IMR-90 (cell line): ENCODE results near the gene NMRK1. TPM values are rescaled to one million over a fixed set of nuclear protein-coding genes. Genes with fewer than 3 reads are reported as not detected.

Source experiments
- ATAC-seq: fragments of 200-7000 bp; cut with Tn5 transposase; 2 replicates; pipeline ENCODE4 v1.9.1; 2020; ENCODE audit warnings: low read depth, mild to moderate bottlenecking, moderate library complexity
- BruUV-seq: library from RNA; stranded (reverse); fragments of 400-500 nt; replicated peaks from 2 replicates; lab custom pipeline; 2021; lab: Mats Ljungman, UMichigan
- CTCF ChIA-PET: fragments of 300-600 bp; formaldehyde crosslinking; extraction: SDS; loops from one replicate; lab custom pipeline; 2021; ENCODE audit warnings: antibody characterized with exemption; lab: Yijun Ruan, JAX
- POLR2A ChIA-PET: fragments of 300-600 bp; sonication (Branson Sonifier 250); formaldehyde crosslinking; loops from one replicate; lab custom pipeline; 2022; ENCODE audit warnings: antibody characterized with exemption; ENCODE audit not compliant: unreplicated experiment; lab: Charles Lee
- DNase-seq: peaks from one replicate; pipeline ENCODE4 v3.0.0; 2013
- H2AFZ ChIP-seq: replicated peaks from 2 replicates; pipeline ENCODE3; 2013; ENCODE audit warnings: low read length, mild to moderate bottlenecking; ENCODE audit not compliant: poor library complexity
- H2AK5ac ChIP-seq: 2 replicates; pipeline ENCODE4 v1.6.1; 2013; ENCODE audit warnings: low read depth, low read length, inconsistent platforms
- H2AK9ac ChIP-seq: replicated peaks from 2 replicates; pipeline ENCODE3; 2013; ENCODE audit warnings: mild to moderate bottlenecking, low read depth, low read length, moderate library complexity; ENCODE audit not compliant: poor library complexity
- H2BK120ac ChIP-seq: 2 replicates; pipeline ENCODE4 v1.6.1; 2013; ENCODE audit warnings: low read depth, low read length, inconsistent platforms
- H2BK15ac ChIP-seq: 3 replicates; pipeline ENCODE4 v1.6.1; 2013; ENCODE audit warnings: low read depth, low read length, inconsistent platforms
- H2BK20ac ChIP-seq: 2 replicates; pipeline ENCODE4 v1.6.1; 2013; ENCODE audit warnings: low read depth, mild to moderate bottlenecking, inconsistent platforms, low read length, moderate library complexity
- H2BK5ac ChIP-seq: 2 replicates; pipeline ENCODE4 v1.6.1; 2013; ENCODE audit warnings: mild to moderate bottlenecking, low read depth, low read length, inconsistent platforms; ENCODE audit not compliant: poor library complexity, severe bottlenecking
- H3K14ac ChIP-seq: replicated peaks from 2 replicates; pipeline ENCODE4 v1.6.1; 2013; ENCODE audit warnings: low read depth, low read length, inconsistent platforms
- H3K18ac ChIP-seq: 2 replicates; pipeline ENCODE4 v1.6.1; 2013; ENCODE audit warnings: low read depth, low read length, control low read depth
- H3K23ac ChIP-seq: 2 replicates; pipeline ENCODE4 v1.6.1; 2013; ENCODE audit warnings: low read depth, low read length, inconsistent platforms
- H3K27ac ChIP-seq: 2 replicates; pipeline ENCODE4 v1.5.1; 2013; ENCODE audit warnings: mild to moderate bottlenecking, control low read depth, low read length; ENCODE audit not compliant: insufficient read depth
- H3K27me3 ChIP-seq: 2 replicates; pipeline ENCODE4 v1.6.1; 2013; ENCODE audit warnings: low read length; ENCODE audit not compliant: control insufficient read depth, insufficient read depth
- H3K36me3 ChIP-seq: 2 replicates; pipeline ENCODE4 v1.6.1; 2013; ENCODE audit warnings: low read length, mixed read lengths; ENCODE audit not compliant: control insufficient read depth, insufficient read depth
- H3K4ac ChIP-seq: 2 replicates; pipeline ENCODE4 v1.6.1; 2013; ENCODE audit warnings: low read depth, low read length, inconsistent platforms
- H3K4me1 ChIP-seq: 2 replicates; pipeline ENCODE4 v1.6.1; 2013; ENCODE audit warnings: low read length, mixed read lengths; ENCODE audit not compliant: control insufficient read depth, insufficient read depth
- H3K4me2 ChIP-seq: 2 replicates; pipeline ENCODE4 v1.6.1; 2013; ENCODE audit warnings: low read depth, mild to moderate bottlenecking, control low read depth, low read length, moderate library complexity
- H3K4me3 ChIP-seq: 2 replicates; pipeline ENCODE4 v1.5.1; 2013; ENCODE audit warnings: low read depth, mild to moderate bottlenecking, control low read depth, low read length, moderate library complexity; ENCODE audit not compliant: insufficient read depth
- H3K56ac ChIP-seq: 2 replicates; pipeline ENCODE4 v1.6.1; 2013; ENCODE audit warnings: low read length, inconsistent platforms; ENCODE audit not compliant: insufficient read depth; ENCODE audit errors: extremely low read depth
- H3K79me1 ChIP-seq, 2 experiments: 2 replicates each; pipeline ENCODE4 v1.6.1; 2013; ENCODE audit warnings: low read length in 2 of 2, inconsistent platforms in 1 of 2, low read depth in 1 of 2
- H3K9ac ChIP-seq: 2 replicates; pipeline ENCODE4 v1.6.1; 2013; ENCODE audit warnings: low read depth, low read length, control low read depth
- H3K9me1 ChIP-seq: 2 replicates; pipeline ENCODE4 v1.6.1; 2013; ENCODE audit warnings: low read length, inconsistent platforms; ENCODE audit not compliant: insufficient read depth
- H3K9me3 ChIP-seq: 2 replicates; pipeline ENCODE4 v1.6.1; 2013; ENCODE audit warnings: low read length; ENCODE audit not compliant: control insufficient read depth, insufficient read depth
- H4K20me1 ChIP-seq: 2 replicates; pipeline ENCODE4 v1.6.1; 2013; ENCODE audit warnings: low read length, inconsistent platforms; ENCODE audit not compliant: insufficient read depth
- H4K5ac ChIP-seq: 2 replicates; pipeline ENCODE4 v1.6.1; 2013; ENCODE audit warnings: mild to moderate bottlenecking, low read depth, low read length, control low read depth
- H4K8ac ChIP-seq, 2 experiments: 2 replicates each; pipeline ENCODE4 v1.6.1; 2013; ENCODE audit warnings: low read depth in 2 of 2, low read length in 2 of 2, control low read depth in 1 of 2, inconsistent platforms in 1 of 2
- H4K91ac ChIP-seq: 2 replicates; pipeline ENCODE4 v1.6.1; 2013; ENCODE audit warnings: low read depth, low read length, inconsistent platforms; ENCODE audit not compliant: insufficient read depth
- CEBPB ChIP-seq: IDR thresholded peaks from 2 replicates; pipeline ENCODE4 v1.6.1; 2012; ENCODE audit warnings: low read depth, low read length, improper control_type of control experiment
- FOS ChIP-seq: fragments of 150-350 bp; IDR thresholded peaks from 2 replicates; pipeline ENCODE4 v1.6.1; 2016; ENCODE audit warnings: low read depth, low read length
- MAZ ChIP-seq: IDR thresholded peaks from 2 replicates; pipeline ENCODE4 v1.6.1; 2012; ENCODE audit warnings: low read depth, mild to moderate bottlenecking, low read length, improper control_type of control experiment, moderate library complexity, borderline replicate concordance
- MXI1 ChIP-seq: IDR thresholded peaks from 2 replicates; pipeline ENCODE4 v1.6.1; 2012; ENCODE audit warnings: low read depth, mild to moderate bottlenecking, low read length, moderate library complexity, borderline replicate concordance
- NFE2L2 ChIP-seq: fragments of 150-350 bp; IDR thresholded peaks from 2 replicates; pipeline ENCODE4 v1.6.1; 2016; ENCODE audit warnings: low read depth, mild to moderate bottlenecking, low read length
- POLR2A ChIP-seq: IDR thresholded peaks from 2 replicates; pipeline ENCODE4 v1.6.1; 2012; ENCODE audit warnings: mild to moderate bottlenecking, low read depth, low read length
- RCOR1 ChIP-seq: IDR thresholded peaks from 2 replicates; pipeline ENCODE4 v1.6.1; 2012; ENCODE audit warnings: mild to moderate bottlenecking, low read length, improper control_type of control experiment; ENCODE audit not compliant: insufficient replicate concordance
- RFX5 ChIP-seq: IDR thresholded peaks from 2 replicates; pipeline ENCODE4 v1.8.0; 2012; ENCODE audit warnings: low read depth, mild to moderate bottlenecking, low read length, moderate library complexity
- WGBS, 2 experiments: methylation state at CpG; one replicate each; pipeline versions ENCODE4 v1.1.5 to v1.1.7; 2013; ENCODE audit warnings: missing lambda C conversion rate in 2 of 2; ENCODE audit not compliant: insufficient read length in 1 of 2; ENCODE audit errors: extremely low coverage in 2 of 2; 5-methylcytosine and 5-hydroxymethylcytosine counted together
- dilution Hi-C: fragments of 300-500 bp; cut with HindIII; formaldehyde crosslinking; loops from one replicate; pipeline ENCODE4 v1.14.3; 2018; ENCODE audit warnings: low sequenced_read_pairs; ENCODE audit not compliant: unreplicated experiment
- in situ Hi-C: fragments of 300-500 bp; cut with MboI; formaldehyde crosslinking; loops from 3 replicates; pipeline ENCODE4 v1.14.3; 2019; ENCODE audit warnings: low sequenced_read_pairs, inconsistent platforms, mixed read lengths
- intact Hi-C: fragments of 100-400 bp; cut with micrococcal nuclease; formaldehyde crosslinking; loops from 2 replicates; pipeline ENCODE4 v1.10.0; 2022
- polyA plus RNA-seq, 3 experiments: library from polyadenylated mRNA; depleted of rRNA; stranded (reverse); fragments of >200 nt; gene quantifications; 2 replicates each; pipeline ENCODE4 v1.2.3, GENCODE V29; 2012; ENCODE audit warnings: low replicate concordance in 1 of 3
- total RNA-seq: library from RNA; depleted of rRNA; stranded (reverse); fragments of >200 nt; gene quantifications from 2 replicates; pipeline ENCODE4 v1.2.3, GENCODE V29; 2012
- TF ChIP-seq, protein P1 (sequence below): conservative IDR thresholded peaks from 2 replicates; pipeline ENCODE4 v1.5.1; 2012; ENCODE audit warnings: mild to moderate bottlenecking, low read depth, low read length, improper control_type of control experiment

Gene NMRK1
- total and polyA plus RNA-seq, 2 of the 4 experiments (the other 2 are of a cell fraction): 5.7 to 5.9 TPM

DNA sequence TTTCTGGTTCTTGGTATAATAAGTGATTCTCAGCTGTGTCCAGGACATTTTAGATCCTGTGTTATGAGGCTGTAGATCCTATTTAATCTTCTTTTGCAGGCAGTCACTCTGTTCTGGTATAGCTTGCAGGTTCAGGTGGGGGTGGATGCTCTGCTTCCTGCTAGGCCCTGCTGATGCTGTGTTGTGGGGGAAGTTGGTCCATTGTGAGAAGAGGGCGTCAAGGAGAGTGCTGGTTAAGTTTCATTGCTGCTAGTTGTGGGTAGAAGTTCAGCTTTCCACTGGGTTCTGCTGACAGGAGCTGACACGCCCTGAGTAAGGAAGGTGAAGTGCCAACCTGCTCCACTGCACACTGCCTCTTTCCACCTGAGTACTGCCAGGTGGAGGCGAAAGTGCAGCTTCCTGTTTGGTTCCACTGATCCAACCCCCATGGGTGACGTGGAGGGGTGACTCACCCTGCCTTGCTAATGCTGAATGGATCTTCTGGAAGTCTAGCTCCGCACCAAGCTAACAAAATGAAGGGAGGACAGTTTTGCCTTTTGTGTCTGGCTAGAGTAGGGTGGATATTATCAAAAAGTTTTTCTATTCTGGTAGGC, 16.3 kb downstream of the NMRK1 start:
- Histone ChIP-seq H3K27ac (no peak overlapping the region), H3K4ac (no peak overlapping the region), H3K23ac (no peak overlapping the region), H3K36me3 (no peaks in the 10 kb centered on the region), H3K14ac (no peak overlapping the region), H4K5ac (no peak overlapping the region), H3K9me3 (no peaks in the 10 kb centered on the region), H3K4me3 (no peak overlapping the region), H4K91ac (no peak overlapping the region), H3K56ac (no peak overlapping the region), H3K9me1 (no peaks in the 10 kb centered on the region), H3K9ac (no peak overlapping the region), H4K20me1 (no peaks in the 10 kb centered on the region), H2BK20ac (no peak overlapping the region), H2BK15ac (no peak overlapping the region; the same call in 2 of the 3 replicates), H2BK120ac (no peak overlapping the region), H3K18ac (no peak overlapping the region), H3K27me3 (no peaks in the 10 kb centered on the region), H2AK9ac (no peak overlapping the region), H3K4me1 (no peaks in the 10 kb centered on the region), H3K4me2 (no peak overlapping the region), H4K8ac (peak overlapping the region in 1 of 2 experiments; percentile 51; a peak in 1 of 4 replicates), H2AK5ac (no peak overlapping the region), H2BK5ac (no peak overlapping the region), H3K79me1 (no peaks in the 10 kb centered on the region), H2AFZ (peak overlapping the region; percentile 18)
- no CpG with 5 or more reads among the region's 5 CpGs for WGBS, 2 experiments
- ATAC-seq: no peak
- POLR2A ChIA-PET: no interaction called here
- TF ChIP-seq, protein P1, sequence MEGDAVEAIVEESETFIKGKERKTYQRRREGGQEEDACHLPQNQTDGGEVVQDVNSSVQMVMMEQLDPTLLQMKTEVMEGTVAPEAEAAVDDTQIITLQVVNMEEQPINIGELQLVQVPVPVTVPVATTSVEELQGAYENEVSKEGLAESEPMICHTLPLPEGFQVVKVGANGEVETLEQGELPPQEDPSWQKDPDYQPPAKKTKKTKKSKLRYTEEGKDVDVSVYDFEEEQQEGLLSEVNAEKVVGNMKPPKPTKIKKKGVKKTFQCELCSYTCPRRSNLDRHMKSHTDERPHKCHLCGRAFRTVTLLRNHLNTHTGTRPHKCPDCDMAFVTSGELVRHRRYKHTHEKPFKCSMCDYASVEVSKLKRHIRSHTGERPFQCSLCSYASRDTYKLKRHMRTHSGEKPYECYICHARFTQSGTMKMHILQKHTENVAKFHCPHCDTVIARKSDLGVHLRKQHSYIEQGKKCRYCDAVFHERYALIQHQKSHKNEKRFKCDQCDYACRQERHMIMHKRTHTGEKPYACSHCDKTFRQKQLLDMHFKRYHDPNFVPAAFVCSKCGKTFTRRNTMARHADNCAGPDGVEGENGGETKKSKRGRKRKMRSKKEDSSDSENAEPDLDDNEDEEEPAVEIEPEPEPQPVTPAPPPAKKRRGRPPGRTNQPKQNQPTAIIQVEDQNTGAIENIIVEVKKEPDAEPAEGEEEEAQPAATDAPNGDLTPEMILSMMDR: no peak
- no peak for TF ChIP-seq MAZ
- TF ChIP-seq NFE2L2: no peak
- TF ChIP-seq FOS: no peak
- TF ChIP-seq POLR2A: no peak
- TF ChIP-seq RFX5: no peak
- no peak for TF ChIP-seq RCOR1
- no peak for TF ChIP-seq MXI1
- TF ChIP-seq CEBPB: no peak
- no TSS peak for BruUV-seq
- in situ Hi-C loops (no loop called here), intact Hi-C loops (loop anchor here (10.0 kb wide), 2 partner anchors 187 to 497 kb away; partner anchors contain the start of gene TRPM6), dilution Hi-C loops (no loop called here)
- CTCF ChIA-PET: interaction anchor here (0.8 kb wide), 1 partner anchor 301 kb away, joined by 3 read pairs; no protein-coding TSS in a partner anchor
- DNase-seq: no peak
